HG03575 (cell line): ENCODE measurements around the gene SHC3.

Experiments used
- ATAC-seq: cut with Tn5 transposase; IDR thresholded peaks from one replicate; pipeline ENCODE4 v1.9.1; 2021; ENCODE audit not compliant: unreplicated experiment, insufficient number of reproducible peaks, low FRiP score; ENCODE audit errors: extremely low read depth

The SHC3 gene

GRCh38 chr9:89078421-89078820 is 100.2 kb downstream of the SHC3 start:
- no peak for ATAC-seq

DNA sequence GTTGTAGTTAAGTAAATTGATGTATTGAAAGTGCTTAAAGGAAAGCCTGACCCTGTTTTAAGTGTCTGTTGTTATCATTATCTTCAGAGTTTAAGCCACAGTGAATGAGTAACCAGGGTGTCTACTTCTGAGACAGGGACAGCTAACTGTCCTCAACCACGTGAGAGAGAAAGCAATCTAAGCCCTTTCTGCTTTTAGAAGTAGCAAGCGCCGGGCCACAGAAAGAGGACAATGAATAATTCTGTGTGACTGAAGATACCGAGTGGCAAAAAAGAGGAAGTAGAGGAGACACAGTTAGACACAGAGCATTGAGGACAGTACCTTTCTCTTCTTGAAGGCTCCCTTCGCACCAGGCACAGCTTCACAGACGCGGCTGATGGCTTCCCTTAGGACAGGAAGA is 101.1 kb downstream of the SHC3 start:
- no peak for ATAC-seq

DNA sequence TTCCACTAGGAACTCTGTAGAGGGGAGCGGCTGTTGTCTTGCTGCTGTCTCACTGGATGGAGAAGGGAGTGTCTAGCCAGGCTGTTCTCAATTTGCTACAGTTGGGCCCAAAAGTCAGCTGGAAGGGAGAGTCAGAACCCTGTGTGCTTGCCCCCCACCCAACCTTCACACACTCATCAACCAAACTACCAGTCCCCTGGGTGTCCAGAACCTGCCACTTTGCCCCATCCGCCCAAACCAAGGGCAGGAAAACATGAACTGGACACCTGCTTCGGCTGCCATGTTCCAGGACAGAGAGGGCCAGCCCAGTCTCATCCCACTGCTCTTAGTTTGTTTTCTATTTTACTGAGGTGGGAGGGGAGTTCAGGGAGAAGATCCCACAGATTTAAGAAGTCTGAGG is 105.2 kb downstream of the SHC3 start:
- ATAC-seq: no peak

DNA sequence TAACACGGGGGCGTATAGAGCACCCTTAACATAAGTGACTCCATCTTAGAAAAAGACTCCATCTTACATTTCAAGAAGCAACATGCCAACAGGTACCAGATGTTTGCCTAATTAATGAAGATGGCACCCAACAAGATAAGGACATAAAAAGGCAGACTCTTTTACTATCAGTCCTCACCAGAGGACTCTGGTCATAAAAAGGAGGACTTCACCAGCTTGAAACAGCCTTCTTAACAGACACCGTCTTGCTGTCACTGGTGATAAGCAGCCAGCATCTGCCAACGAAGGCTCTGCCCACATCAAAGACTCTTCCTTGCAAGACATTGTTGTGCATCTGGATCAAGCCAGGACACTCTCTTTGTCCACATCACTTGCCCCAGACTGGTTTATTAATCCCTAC is 107.0 kb downstream of the SHC3 start:
- ATAC-seq: no peak

DNA sequence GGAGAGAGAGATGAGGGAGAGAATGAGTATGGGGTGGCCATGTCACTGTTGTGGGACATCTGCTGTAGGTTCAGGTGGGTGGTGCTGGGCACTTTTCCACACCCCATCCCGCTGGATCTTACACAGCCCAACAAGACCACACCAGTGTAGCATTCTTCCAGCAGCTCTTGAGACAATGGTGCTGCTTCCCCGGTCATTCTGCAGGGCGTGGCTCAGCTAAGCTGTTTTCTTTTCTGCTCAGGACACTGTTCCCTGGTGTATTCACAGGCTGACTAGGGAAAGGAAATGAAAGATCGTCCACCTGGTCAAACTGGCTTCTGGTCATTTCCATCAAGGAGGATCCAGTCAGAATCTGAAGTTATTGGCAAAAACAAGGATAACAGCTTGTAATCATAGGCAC is 111.8 kb downstream of the SHC3 start:
- no peak for ATAC-seq

DNA sequence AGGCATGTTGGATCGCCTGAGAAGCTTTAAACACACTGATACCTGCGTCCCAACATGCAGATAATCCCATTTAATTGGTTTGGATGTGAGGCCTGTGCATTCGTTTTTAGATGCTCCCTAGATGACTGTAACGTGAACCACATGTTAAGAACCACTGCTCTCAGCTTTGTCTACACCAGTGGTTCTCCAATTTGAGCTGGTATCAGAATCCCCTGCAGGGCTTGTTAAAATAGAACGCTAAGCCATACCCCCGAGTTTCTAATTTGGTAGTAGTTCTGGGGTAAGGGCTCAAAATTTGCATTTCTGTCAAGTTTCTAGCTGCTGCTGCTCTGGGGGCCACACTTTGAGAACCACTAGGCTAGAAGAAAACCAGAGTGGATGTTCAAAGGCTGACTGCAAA is 112.7 kb downstream of the SHC3 start:
- ATAC-seq: no peak

GRCh38 chr9:89060790-89061189 is 117.8 kb downstream of the SHC3 start:
- ATAC-seq: no peak

- ATAC-seq: no peak
These were observed 118.6 kb downstream of the SHC3 start for GRCh38 chr9:89059925-89060506.

DNA sequence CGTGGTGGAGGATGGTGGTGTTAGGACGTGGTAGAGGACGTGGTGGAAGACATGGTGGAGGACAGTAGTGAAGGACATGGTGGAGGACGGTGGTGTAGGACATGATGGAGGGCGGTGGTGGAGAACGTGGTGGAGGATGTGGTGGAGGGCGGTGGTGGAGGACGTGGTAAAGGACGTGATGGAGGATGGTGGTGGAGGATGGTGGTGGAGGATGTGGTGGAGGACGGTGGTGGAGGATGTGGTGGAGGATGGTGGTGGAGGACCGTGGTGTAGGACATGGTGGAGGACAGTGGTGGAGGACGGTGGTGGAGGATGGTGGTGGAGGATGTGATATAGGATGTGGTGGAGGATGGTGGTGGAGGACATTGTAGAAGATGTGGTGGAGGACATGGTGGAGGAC is 119.7 kb downstream of the SHC3 start:
- no peak for ATAC-seq

- no peak for ATAC-seq
These were observed 123.6 kb downstream of the SHC3 start for GRCh38 chr9:89054865-89055495.

GRCh38 chr9:89053301-89053700 is 125.3 kb downstream of the SHC3 start:
- ATAC-seq: no peak

- ATAC-seq: no peak
These were observed 126.0 kb downstream of the SHC3 start for GRCh38 chr9:89052470-89053097.

DNA sequence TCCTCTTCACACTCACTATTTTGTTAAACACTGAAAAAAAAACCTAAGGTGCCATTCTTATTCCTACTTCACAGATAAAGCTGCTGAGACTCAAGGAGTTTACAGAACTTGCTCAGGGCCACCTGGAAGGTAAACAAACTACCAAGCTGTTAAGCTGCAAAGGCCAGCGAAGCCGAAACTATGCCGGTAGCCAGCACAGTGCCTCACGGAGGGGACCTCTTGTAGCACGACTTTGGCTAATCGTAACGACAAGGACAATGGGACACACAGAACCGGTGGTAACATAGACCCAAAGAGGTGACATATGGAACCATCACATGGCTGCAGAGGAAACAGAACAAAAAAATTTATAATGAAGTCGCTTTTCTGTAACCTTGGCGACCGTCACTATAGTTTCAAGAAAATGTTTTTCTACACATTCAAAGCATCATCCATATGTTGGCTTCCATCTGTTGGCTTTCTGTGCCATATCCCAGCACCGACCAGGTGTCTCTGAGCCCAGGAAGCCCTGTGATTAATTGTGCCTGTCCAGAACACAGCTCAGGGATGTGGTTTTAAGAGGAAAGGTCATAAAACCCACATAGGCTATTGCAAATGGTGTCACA is 127.1 kb downstream of the SHC3 start:
- ATAC-seq: no peak

DNA sequence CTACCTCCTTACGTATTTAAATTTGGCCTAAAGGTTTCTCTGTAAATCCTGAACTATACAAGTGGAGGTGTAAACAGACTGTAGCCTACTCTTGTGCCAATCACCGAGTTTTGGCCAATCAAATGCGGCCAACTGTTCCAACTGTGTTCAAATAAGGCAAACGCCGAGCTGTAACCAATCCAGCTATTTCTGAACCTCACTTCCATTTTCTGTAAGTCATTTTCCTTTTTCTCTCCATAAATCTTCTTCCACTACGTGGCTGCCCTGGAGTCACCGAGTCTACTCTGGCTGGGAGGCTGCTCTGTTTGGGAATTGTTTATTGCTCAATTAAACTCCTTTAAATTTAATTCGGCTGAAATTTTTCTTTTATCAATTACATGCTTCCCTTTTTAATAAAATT is 129.0 kb downstream of the SHC3 start:
- no peak for ATAC-seq

GRCh38 chr9:89048616-89049015 is 130.0 kb downstream of the SHC3 start:
- no peak for ATAC-seq

DNA sequence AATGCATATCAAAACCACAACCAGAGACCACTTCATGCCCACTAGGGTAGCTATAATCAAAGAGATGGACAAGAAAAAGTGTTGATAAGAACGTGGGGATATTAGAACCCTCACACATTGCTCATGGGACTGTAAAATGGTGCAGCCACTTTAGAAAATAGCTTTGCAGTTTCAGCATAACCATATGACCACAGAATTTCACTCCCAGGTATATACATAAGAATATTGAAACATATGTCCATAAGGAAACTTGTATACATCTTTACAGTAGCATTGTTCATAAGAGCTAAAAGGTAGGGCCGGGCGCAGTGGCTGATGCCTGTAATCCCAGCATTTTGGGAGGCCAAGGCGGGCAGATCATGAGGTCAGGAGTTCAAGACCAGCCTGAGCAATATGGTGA is 131.0 kb downstream of the SHC3 start:
- no peak for ATAC-seq

DNA sequence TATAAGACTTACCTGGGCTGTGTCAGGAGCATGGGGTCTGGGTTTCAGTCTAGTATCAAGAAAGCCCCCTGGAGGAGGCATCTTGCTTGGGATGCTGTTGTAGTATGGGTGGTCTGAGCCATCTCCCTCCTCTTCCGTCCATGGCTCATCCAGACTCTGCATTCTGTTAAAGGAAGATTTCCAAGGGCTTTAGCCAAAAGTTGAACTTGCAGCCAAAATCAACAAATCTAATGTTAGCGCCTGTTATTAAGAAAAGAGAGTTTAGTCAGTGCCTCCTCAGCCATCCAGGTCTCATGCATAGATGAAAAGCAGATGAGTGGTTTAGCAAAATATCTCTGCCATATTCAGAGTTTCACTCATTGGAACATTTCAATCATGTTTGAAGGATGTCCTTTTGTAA is 131.8 kb downstream of the SHC3 start:
- no peak for ATAC-seq

DNA sequence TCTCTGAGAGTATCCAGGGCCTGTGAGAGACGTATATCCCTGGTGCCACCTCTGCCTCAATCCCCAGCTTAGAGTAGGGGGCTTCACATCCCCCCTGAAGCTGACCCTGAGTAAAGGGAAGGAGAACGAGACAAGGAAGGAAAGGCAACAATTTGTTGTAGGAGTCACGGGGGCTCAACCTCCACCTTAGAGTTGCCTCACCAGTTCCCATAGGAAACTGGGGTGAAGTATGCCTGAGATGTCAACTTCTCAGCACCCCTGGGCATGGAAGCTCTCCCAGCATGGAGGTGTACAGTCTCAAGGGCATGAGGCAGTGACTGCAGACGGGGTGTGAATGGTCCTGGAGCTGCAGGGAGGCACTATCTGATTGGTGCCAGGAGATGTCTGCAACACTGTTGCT is 133.7 kb downstream of the SHC3 start:
- no peak for ATAC-seq

GRCh38 chr9:89044104-89044503 is 134.5 kb downstream of the SHC3 start:
- no peak for ATAC-seq

DNA sequence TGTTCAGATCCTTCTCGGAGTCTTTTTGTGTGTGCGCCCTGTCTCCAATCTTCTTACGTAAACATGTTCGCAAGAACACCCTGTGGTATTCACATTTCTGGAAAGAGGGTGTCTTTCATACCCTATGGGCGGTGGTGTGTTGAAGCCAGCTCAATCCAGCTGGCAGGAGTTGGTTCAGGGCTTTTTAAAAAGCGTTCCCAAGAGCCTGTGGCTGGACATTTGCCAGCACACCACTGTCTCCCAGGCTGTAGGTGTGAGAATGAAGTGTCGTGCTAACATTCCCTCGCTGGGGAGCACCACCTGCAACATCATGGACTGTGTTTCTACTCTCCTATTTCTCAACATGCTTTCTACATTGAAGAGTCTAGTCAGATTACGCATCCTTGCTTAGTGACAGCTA is 135.6 kb downstream of the SHC3 start:
- no peak for ATAC-seq
